Left ventricle myocardium inferior (tissue), 1 donor: Measurements from ENCODE around the gene UGP2. TPM values are rescaled to one million over a fixed set of nuclear protein-coding genes. Genes with fewer than 3 reads are reported as not detected.
"Not testable (repeated sequence)": the region's sequence is repeated elsewhere in the genome, so short reads cannot be mapped to it uniquely, and the experiment has no call there.

Source experiments
- DNase-seq: peaks from one replicate; pipeline ENCODE4 v3.0.0-alpha.2; 2020
- H3K27ac ChIP-seq: fragments of 200-600 bp; replicated peaks from 2 replicates; pipeline ENCODE4 v1.8.0; 2021
- H3K27me3 ChIP-seq: fragments of 200-600 bp; 2 replicates; pipeline ENCODE4 v1.8.0; 2021; ENCODE audit warnings: low read depth
- H3K36me3 ChIP-seq: fragments of 200-600 bp; 2 replicates; pipeline ENCODE4 v1.8.0; 2021
- H3K4me1 ChIP-seq: fragments of 200-600 bp; 2 replicates; pipeline ENCODE4 v1.8.0; 2021
- H3K4me3 ChIP-seq: fragments of 200-600 bp; 2 replicates; pipeline ENCODE4 v1.8.0; 2021; ENCODE audit warnings: mild to moderate bottlenecking, moderate library complexity
- H3K9me3 ChIP-seq: fragments of 200-600 bp; replicated peaks from 2 replicates; pipeline ENCODE4 v1.8.0; 2021
- intact Hi-C: fragments of 100-400 bp; cut with micrococcal nuclease; formaldehyde crosslinking; loops from one replicate; pipeline ENCODE4 v1.11.0; 2022
- total RNA-seq: library from RNA; stranded (reverse); fragmentation: NEBNext Ultra II Directional; extraction: Animal tissue kit (Norgen Biotek cat#: 25700); gene quantifications from one replicate; pipeline ENCODE4 v1.2.1, GENCODE V29; 2021
- TF ChIP-seq, protein P1 (sequence below): fragments of 200-600 bp; IDR thresholded peaks from 2 replicates; pipeline ENCODE4 v1.8.0; 2021; ENCODE audit warnings: antibody characterized with exemption, mild to moderate bottlenecking, borderline replicate concordance
- donor health status: DM: no; HTN: yes; CAD: no; lungs with severe emphysema.

The UGP2 gene
- total RNA-seq, 1 donor from 2014 or later = 394 TPM

DNA sequence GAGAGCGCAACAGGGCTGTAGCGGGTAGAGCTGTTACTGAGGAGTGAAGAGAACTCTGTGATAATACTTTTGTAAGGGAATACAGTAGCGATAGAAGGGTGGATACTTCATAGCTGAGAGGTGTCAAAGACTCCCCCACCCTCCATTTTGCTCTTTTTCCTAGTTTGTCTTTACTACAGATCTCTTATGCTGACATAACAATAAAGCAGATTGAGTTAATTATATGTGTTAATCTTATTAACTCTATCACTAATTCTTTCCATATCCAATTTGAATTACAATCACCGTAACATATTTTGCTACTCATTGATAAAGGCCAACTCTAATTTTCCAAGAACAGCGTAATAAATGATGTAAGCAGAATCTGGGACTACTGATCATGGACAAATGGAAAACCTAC lies 57.1 kb downstream of the UGP2 start:
- Histone ChIP-seq H3K27me3 (no peaks in the 10 kb centered on the region), H3K4me1 (peaks cover 12% of the 10 kb centered on the region), H3K36me3 (peaks cover 80% of the 10 kb centered on the region), H3K4me3 (no peak overlapping the region), H3K27ac (no peak overlapping the region), H3K9me3 (peaks cover 14% of the 10 kb centered on the region)
- TF ChIP-seq, protein P1, sequence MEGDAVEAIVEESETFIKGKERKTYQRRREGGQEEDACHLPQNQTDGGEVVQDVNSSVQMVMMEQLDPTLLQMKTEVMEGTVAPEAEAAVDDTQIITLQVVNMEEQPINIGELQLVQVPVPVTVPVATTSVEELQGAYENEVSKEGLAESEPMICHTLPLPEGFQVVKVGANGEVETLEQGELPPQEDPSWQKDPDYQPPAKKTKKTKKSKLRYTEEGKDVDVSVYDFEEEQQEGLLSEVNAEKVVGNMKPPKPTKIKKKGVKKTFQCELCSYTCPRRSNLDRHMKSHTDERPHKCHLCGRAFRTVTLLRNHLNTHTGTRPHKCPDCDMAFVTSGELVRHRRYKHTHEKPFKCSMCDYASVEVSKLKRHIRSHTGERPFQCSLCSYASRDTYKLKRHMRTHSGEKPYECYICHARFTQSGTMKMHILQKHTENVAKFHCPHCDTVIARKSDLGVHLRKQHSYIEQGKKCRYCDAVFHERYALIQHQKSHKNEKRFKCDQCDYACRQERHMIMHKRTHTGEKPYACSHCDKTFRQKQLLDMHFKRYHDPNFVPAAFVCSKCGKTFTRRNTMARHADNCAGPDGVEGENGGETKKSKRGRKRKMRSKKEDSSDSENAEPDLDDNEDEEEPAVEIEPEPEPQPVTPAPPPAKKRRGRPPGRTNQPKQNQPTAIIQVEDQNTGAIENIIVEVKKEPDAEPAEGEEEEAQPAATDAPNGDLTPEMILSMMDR = no peak
- intact Hi-C loops = no loop called here
- no peak for DNase-seq

DNA sequence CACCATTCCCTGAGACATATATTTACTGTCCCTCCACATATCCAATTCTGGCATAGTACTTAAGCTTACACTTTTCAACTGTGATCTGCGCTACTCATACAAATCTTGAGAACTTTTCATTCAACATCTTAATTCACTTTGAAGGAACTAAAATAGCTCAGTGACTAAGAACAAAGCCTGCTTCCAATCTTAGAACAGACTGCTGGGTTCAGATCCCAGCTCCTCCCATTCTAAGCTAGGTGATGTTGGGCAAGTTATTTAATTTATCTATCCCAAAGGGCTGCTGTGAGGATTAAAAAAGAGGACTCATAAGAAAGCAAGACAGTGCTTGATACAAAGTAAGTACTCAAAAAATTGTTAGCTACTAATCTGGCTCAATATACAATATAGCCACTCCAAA lies 57.9 kb downstream of the UGP2 start:
- H3K36me3 ChIP-seq = peaks cover 72% of the 10 kb centered on the region

DNA sequence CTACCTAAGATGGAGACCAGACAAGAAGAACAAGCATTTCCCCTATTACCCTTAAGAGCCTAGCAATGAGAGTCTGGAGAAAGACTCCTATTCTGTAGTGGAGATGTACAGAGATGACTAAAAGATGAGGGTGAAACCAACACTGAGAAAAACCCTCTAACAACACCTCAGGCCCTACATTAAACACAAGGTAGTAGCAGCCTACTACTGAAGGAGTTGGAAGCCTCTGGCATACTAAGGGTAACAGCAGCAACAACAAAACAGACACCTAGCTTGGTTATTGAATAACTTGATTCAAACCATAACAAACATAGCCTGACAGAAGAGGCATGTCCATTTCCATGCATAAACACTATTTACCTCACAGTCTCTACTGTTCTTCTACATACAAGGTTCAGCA lies 60.5 kb downstream of the UGP2 start:
- peaks cover 73% of the 10 kb centered on the region for H3K36me3 ChIP-seq
- TF ChIP-seq, protein P1 = no peak
- intact Hi-C loops = no loop called here

More for the DNA sequence above, 57.9 kb downstream of the UGP2 start:
- DNase-seq = no peak
- intact Hi-C loops = no loop called here
- Histone ChIP-seq H3K4me1 (peaks cover 15% of the 10 kb centered on the region), H3K27ac (no peak overlapping the region), H3K4me3 (no peak overlapping the region), H3K27me3 (no peaks in the 10 kb centered on the region), H3K9me3 (peaks cover 14% of the 10 kb centered on the region)
- TF ChIP-seq, protein P1 = no peak

DNA sequence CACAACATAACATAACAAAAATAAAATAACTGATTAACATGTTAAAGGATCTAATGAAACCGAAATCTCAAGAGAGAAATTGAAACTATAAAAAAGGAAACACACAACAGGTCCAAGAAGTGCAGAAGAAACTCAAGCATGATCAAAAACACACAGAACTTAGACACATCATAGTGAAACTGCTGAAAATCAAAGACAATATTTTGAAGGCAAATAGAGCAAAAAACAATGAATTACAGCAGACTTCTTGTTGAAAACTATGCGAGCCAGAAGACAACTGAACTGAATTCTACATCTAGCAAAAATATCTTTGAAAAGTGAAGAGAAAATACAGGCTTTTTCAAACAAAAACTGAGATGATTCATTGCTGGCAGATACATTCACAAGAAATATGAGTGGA lies 61.3 kb downstream of the UGP2 start:
- no peak for DNase-seq
- Histone ChIP-seq H3K27ac (no peak overlapping the region), H3K4me1 (peaks cover 20% of the 10 kb centered on the region), H3K9me3 (peaks cover 23% of the 10 kb centered on the region), H3K27me3 (no peaks in the 10 kb centered on the region), H3K36me3 (peaks cover 75% of the 10 kb centered on the region), H3K4me3 (no peak overlapping the region)
- TF ChIP-seq, protein P1 = no peak
- intact Hi-C loops = no loop called here

More for the DNA sequence above, 60.5 kb downstream of the UGP2 start:
- Histone ChIP-seq H3K4me1 (peaks cover 20% of the 10 kb centered on the region), H3K27ac (no peak overlapping the region), H3K4me3 (no peak overlapping the region), H3K9me3 (peaks cover 23% of the 10 kb centered on the region), H3K27me3 (no peaks in the 10 kb centered on the region)
- no peak for DNase-seq

DNA sequence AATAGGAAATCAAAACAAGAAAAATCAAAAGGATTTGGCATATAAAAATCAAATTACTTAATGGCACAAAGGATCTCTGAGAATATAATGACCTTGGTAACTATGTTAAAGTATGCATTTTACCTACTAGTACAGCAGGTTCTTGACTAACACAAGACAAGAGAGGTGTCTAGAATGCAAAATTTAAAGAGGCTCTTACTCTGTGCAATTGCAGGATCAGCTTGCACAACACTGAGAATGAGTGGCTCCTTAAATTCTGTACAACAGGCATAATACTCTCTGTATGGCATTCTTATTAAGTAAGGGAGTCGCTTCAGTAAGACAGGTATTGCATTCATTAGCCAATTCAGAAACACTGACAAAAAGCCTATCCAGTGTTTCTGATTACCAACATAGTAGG lies 72.6 kb downstream of the UGP2 start:
- TF ChIP-seq, protein P1 = no peak
- DNase-seq = no peak
- Histone ChIP-seq H3K36me3 (peaks cover 68% of the 10 kb centered on the region), H3K9me3 (no peaks in the 10 kb centered on the region), H3K4me3 (no peak overlapping the region), H3K27me3 (no peaks in the 10 kb centered on the region), H3K4me1 (no peaks in the 10 kb centered on the region), H3K27ac (no peak overlapping the region)
- intact Hi-C loops = no loop called here

DNA sequence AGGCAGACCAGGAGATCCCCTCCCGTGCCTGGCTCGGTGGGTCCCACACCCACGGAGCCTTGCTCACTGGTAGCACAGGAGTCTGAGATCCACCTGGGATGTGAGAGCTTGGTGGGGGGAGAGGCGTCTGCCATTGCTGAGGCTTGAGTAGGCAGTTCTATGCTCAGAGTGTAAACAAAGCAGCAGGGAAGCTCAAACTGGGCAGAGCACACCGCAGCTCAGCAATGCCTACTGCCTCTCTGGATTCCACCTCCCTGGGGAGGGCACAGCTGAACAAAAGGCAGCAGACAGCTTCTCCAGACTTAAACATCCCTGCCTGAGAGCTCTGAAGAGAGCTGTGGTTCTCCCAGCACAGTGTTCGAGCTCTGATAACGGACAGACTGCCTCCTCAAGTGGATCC lies 85.1 kb downstream of the UGP2 start:
- intact Hi-C loops = no loop called here
- TF ChIP-seq, protein P1 = no peak

DNA sequence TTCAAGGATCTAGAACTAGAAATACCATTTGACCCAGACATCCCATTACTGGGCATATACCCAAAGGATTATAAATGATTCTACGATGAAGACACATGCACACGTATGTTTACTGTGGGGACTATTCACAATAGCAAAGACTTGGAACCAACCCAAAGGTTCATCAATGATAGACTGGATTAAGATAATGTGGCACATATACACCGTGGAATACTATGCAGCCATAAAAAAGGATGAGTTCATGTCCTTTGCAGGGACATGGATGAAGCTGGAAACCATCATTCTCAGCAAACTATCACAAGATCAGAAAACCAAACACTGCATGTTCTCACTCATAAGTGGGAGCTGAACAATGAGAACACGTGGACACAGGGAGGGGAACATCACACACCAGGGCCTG lies 90.4 kb downstream of the UGP2 start:
- H3K27ac ChIP-seq, H3K27me3 ChIP-seq, intact Hi-C loops, DNase-seq, H3K9me3 ChIP-seq, H3K4me1 ChIP-seq, H3K4me3 ChIP-seq: not testable (repeated sequence)
- peaks cover 40% of the 10 kb centered on the region for H3K36me3 ChIP-seq

More for the DNA sequence above, 85.1 kb downstream of the UGP2 start:
- Histone ChIP-seq H3K36me3 (peaks cover 25% of the 10 kb centered on the region), H3K27ac (no peak overlapping the region), H3K4me3 (no peak overlapping the region), H3K9me3 (peaks cover 4% of the 10 kb centered on the region), H3K4me1 (no peaks in the 10 kb centered on the region), H3K27me3 (no peaks in the 10 kb centered on the region)
- DNase-seq = no peak
